Parathyroid adenoma (tissue), 2 donors: Measurements from ENCODE around the gene DES.

Source experiments
- H2AFZ ChIP-seq: fragments of 300-600 bp; sonication (generic); one replicate; pipeline ENCODE4 v1.7.0; 2017; ENCODE audit warnings: antibody characterized with exemption, mild to moderate bottlenecking
- H3K27ac ChIP-seq: fragments of 300-600 bp; sonication (generic); one replicate; pipeline ENCODE4 v1.7.0; 2017
- H3K27me3 ChIP-seq: fragments of 300-600 bp; sonication (generic); one replicate; pipeline ENCODE4 v1.7.0; 2017; ENCODE audit warnings: low read length; ENCODE audit not compliant: control insufficient read depth, insufficient read depth
- H3K36me3 ChIP-seq: fragments of 300-600 bp; sonication (generic); one replicate; pipeline ENCODE4 v1.7.0; 2017; ENCODE audit warnings: low read length; ENCODE audit not compliant: control insufficient read depth, insufficient read depth
- H3K4me1 ChIP-seq: fragments of 300-600 bp; sonication (generic); one replicate; pipeline ENCODE4 v1.7.0; 2017; ENCODE audit warnings: control low read depth
- H3K4me2 ChIP-seq: fragments of 300-600 bp; sonication (generic); one replicate; pipeline ENCODE4 v1.7.0; 2017; ENCODE audit warnings: low read length
- H3K4me3 ChIP-seq: fragments of 300-600 bp; sonication (generic); one replicate; pipeline ENCODE4 v1.7.0; 2017; ENCODE audit warnings: low read depth, low read length
- H3K79me2 ChIP-seq: fragments of 300-600 bp; sonication (generic); one replicate; pipeline ENCODE4 v1.7.0; 2017; ENCODE audit warnings: control low read depth
- H3K9ac ChIP-seq: fragments of 300-600 bp; sonication (generic); one replicate; pipeline ENCODE4 v1.7.0; 2017; ENCODE audit warnings: mild to moderate bottlenecking
- H3K9me3 ChIP-seq: fragments of 300-600 bp; sonication (generic); one replicate; pipeline ENCODE4 v1.7.0; 2017; ENCODE audit warnings: low read length; ENCODE audit not compliant: control insufficient read depth
- TF ChIP-seq, protein P1 (sequence below): fragments of 300-600 bp; sonication (generic); IDR thresholded peaks from one replicate; pipeline ENCODE4 v1.7.0; 2017; ENCODE audit warnings: antibody characterized with exemption, mild to moderate bottlenecking
- donor health status: primary hyperparathyroidism.

DES gene

DNA sequence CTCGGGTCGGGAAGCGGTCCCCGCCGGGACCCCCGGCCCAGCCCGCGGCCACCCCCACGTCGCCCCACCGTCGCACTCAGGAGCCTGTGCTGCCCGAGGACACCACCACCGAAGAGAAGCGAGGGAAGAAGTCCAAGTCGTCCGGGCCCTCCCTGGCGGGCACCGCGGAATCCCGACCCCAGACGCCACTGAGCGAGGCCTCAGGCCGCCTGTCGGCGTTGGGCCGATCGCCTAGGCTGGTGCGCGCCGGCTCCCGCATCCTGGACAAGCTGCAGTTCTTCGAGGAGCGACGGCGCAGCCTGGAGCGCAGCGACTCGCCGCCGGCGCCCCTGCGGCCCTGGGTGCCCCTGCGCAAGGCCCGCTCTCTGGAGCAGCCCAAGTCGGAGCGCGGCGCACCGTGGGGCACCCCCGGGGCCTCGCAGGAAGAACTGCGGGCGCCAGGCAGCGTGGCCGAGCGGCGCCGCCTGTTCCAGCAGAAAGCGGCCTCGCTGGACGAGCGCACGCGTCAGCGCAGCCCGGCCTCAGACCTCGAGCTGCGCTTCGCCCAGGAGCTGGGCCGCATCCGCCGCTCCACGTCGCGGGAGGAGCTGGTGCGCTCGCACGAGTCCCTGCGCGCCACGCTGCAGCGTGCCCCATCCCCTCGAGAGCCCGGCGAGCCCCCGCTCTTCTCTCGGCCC lies 30.1 kb downstream of the DES start:
- H3K9me3 ChIP-seq = no peaks in the 10 kb centered on the region
- no peak overlapping the region for H2AFZ ChIP-seq
- no peak overlapping the region for H3K4me3 ChIP-seq
- H3K9ac ChIP-seq = no peak overlapping the region
- H3K79me2 ChIP-seq = no peaks in the 10 kb centered on the region
- no peak overlapping the region for H3K27ac ChIP-seq
- no peaks in the 10 kb centered on the region for H3K27me3 ChIP-seq
- H3K4me1 ChIP-seq = peaks cover 16% of the 10 kb centered on the region
- no peaks in the 10 kb centered on the region for H3K36me3 ChIP-seq
- no peak overlapping the region for H3K4me2 ChIP-seq
- TF ChIP-seq, protein P1, sequence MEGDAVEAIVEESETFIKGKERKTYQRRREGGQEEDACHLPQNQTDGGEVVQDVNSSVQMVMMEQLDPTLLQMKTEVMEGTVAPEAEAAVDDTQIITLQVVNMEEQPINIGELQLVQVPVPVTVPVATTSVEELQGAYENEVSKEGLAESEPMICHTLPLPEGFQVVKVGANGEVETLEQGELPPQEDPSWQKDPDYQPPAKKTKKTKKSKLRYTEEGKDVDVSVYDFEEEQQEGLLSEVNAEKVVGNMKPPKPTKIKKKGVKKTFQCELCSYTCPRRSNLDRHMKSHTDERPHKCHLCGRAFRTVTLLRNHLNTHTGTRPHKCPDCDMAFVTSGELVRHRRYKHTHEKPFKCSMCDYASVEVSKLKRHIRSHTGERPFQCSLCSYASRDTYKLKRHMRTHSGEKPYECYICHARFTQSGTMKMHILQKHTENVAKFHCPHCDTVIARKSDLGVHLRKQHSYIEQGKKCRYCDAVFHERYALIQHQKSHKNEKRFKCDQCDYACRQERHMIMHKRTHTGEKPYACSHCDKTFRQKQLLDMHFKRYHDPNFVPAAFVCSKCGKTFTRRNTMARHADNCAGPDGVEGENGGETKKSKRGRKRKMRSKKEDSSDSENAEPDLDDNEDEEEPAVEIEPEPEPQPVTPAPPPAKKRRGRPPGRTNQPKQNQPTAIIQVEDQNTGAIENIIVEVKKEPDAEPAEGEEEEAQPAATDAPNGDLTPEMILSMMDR = no peak

DNA sequence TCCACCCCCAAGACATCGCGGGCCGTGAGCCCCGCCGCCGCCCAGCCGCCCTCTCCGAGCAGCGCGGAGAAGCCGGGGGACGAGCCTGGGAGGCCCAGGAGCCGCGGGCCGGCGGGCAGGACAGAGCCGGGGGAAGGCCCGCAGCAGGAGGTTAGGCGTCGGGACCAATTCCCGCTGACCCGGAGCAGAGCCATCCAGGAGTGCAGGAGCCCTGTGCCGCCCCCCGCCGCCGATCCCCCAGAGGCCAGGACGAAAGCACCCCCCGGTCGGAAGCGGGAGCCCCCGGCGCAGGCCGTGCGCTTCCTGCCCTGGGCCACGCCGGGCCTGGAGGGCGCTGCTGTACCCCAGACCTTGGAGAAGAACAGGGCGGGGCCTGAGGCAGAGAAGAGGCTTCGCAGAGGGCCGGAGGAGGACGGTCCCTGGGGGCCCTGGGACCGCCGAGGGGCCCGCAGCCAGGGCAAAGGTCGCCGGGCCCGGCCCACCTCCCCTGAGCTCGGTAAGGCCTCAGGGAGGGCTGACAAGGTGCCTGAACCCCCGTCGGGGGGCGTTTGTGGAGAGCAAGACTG lies 30.7 kb downstream of the DES start:
- H3K4me2 ChIP-seq = no peak overlapping the region
- no peak overlapping the region for H3K27ac ChIP-seq
- TF ChIP-seq, protein P1 = no peak
- H3K9me3 ChIP-seq = no peaks in the 10 kb centered on the region
- H3K4me1 ChIP-seq = peaks cover 16% of the 10 kb centered on the region
- H3K9ac ChIP-seq = no peak overlapping the region
- H3K4me3 ChIP-seq = no peak overlapping the region
- H3K27me3 ChIP-seq = no peaks in the 10 kb centered on the region
- H2AFZ ChIP-seq = no peak overlapping the region
- no peaks in the 10 kb centered on the region for H3K79me2 ChIP-seq
- H3K36me3 ChIP-seq = no peaks in the 10 kb centered on the region

DNA sequence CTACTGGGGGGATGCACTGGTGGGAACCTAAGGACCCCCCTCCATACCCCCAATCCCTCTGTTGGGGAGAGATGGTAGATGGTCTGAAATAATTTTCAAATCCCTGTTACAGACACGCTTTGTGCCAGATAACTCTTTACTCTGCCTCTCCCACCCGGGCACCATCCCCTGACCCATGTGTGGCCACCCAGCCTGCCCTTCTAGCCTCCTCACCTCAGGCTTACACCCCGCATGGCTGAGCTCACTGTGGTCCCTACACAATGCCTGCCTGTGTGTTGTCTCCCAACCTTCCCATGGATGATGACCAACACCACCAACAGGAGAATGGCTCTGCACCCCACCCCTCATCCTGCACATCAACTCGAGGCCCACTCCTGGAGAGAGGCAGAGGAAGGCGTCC lies 31.4 kb downstream of the DES start:
- peaks cover 16% of the 10 kb centered on the region for H3K4me1 ChIP-seq

DNA sequence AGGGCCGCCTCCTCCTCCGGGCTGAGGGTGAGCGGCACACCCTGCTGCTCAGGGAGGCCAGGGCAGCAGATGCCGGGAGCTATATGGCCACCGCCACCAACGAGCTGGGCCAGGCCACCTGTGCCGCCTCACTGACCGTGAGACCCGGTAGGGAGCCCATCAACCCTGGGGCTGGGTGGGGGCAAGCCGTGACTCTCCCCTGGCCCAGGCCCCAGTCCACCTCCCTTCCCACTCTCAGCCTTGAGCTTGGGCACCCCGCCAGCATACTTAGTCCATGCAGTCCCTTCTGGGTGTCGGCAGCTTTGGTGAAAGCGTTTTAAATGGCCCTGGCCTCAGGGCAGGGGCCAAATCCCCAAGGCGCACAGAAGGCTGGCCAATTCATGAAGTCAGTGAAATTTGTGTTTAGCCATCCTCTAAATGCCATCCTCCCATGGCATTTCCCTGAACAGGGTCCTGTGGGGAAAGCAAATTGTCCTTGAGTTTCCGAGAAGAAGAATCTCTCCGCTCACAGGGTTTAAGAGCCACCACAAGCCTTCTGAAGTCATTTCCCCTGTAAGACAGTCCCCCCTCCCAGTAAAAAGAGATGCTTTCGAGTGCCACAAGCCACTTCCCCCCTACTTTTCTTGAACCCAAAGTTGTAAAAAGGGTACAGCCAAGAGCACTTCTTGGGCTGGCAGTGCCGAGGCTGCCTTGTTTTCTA lies 33.6 kb downstream of the DES start:
- Histone ChIP-seq H3K4me2 (no peak overlapping the region), H3K79me2 (no peaks in the 10 kb centered on the region), H3K36me3 (no peaks in the 10 kb centered on the region), H3K4me1 (peaks cover 7% of the 10 kb centered on the region), H3K27me3 (no peaks in the 10 kb centered on the region), H3K9ac (no peak overlapping the region), H2AFZ (no peak overlapping the region), H3K4me3 (no peak overlapping the region), H3K27ac (no peak overlapping the region), H3K9me3 (no peaks in the 10 kb centered on the region)
- TF ChIP-seq, protein P1 = no peak

More for the DNA sequence above, 31.4 kb downstream of the DES start:
- Histone ChIP-seq H3K27me3 (no peaks in the 10 kb centered on the region), H3K36me3 (no peaks in the 10 kb centered on the region), H3K9ac (no peak overlapping the region), H3K9me3 (no peaks in the 10 kb centered on the region), H2AFZ (no peak overlapping the region), H3K4me3 (no peak overlapping the region), H3K79me2 (no peaks in the 10 kb centered on the region), H3K27ac (no peak overlapping the region), H3K4me2 (no peak overlapping the region)
- TF ChIP-seq, protein P1 = no peak
